ENCODE measurements around the gene LGALS4. TPM values are rescaled to one million over a fixed set of nuclear protein-coding genes. Genes with fewer than 3 reads are reported as not detected.

The LGALS4 gene
- total RNA-seq, 4 donors from 2014 or later = 1.1 to 2.7 (median 1.9) TPM

DNA sequence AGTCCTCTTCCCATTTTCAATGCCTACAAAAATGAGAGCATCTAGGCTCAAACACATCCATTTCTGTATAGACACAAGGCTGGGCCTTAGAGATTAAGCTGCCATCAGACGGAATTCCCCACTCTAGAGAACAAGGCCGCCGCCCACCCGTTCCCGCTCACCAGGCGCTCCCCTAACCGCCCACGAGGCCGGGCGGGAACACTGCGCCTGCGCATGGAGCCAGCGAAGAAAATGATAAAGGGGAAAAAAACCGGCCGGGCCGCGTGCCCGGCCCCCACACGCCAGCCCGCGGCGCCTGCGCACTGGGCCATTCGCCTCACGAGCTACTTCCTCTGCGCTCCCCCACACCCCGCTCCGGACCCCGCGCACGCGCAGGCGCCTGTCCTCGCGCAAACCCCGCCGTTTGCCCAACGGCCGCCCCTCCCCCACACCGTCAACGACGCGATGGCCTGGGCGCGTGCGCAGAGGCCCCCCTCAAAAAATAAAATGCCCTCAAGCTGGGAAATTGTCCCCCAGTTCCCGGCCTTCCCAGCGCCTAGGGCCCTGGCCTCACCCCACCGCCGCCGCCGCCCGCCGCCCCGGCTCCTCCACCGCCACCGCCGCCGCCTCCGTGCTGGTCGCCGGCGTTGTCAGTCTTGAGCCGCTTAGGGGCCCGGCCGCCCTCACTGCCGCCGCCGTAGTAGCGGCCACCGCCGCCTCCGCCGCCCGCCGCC, 36.6 kb upstream of the LGALS4 start:
- 0 to 1% methylated on average over 39 to 71 of the region's 76 CpGs for WGBS, 2 donors
- TF ChIP-seq, protein P1, sequence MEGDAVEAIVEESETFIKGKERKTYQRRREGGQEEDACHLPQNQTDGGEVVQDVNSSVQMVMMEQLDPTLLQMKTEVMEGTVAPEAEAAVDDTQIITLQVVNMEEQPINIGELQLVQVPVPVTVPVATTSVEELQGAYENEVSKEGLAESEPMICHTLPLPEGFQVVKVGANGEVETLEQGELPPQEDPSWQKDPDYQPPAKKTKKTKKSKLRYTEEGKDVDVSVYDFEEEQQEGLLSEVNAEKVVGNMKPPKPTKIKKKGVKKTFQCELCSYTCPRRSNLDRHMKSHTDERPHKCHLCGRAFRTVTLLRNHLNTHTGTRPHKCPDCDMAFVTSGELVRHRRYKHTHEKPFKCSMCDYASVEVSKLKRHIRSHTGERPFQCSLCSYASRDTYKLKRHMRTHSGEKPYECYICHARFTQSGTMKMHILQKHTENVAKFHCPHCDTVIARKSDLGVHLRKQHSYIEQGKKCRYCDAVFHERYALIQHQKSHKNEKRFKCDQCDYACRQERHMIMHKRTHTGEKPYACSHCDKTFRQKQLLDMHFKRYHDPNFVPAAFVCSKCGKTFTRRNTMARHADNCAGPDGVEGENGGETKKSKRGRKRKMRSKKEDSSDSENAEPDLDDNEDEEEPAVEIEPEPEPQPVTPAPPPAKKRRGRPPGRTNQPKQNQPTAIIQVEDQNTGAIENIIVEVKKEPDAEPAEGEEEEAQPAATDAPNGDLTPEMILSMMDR (IDR thresholded peaks at IDR 0.05) = no peak
- no peak for TF ChIP-seq POLR2A (IDR thresholded peaks at IDR 0.05)
- intact Hi-C loops (cut with DNase I; ENCODE audit: low total_unique reads) = no loop called here
- H3K4me3 ChIP-seq (ENCODE audit: low read depth, poor library complexity, severe bottlenecking) = peak overlapping the region; percentile 89
- DNase-seq (ENCODE audit: low spot score in 2 of 2) = peak; percentile 93 to 99

DNA sequence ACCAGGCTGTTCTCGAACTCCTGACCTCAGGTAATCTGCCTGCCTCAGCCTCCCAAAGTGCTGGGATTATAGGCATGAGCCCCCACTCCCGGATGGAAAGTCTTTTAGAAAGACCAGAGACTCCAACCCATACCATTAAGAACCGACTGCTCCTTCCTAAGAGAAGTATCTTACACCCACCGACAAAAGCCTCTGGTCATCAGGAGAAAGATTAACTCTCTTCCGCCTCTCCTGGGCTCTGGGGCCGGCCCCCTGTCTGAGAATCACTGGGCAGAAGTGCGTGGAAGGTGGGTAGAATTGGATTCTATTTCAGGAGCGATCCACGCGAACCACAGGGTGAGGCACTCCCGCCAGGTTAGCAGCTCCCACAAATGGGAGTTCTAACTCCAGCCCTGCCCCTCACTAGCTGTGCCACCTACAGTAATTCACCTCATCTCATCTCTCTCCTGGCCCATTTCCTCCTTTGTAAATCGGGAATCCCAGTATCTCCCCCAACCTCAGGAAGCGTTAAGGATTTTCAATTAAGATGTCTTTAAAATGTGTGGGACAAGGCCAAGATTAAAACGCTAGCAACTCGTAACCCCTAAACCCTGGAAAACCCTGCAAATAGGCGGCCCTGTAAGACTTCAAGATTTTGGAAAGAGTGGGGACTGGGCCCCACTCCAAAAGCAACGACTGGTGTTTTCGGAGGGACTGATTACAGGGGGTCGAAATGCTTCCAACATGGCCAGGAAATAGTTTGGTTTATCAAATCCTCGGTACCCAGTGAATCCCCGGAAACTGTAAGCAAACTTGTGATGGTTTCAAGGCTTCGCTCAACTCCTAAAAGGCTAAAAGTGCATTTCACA, 35.8 kb upstream of the LGALS4 start:
- 17 to 18% methylated on average over 22 of the region's 22 CpGs for WGBS, 2 donors
- DNase-seq (ENCODE audit: low spot score in 2 of 2) = no peak
- H3K4me3 ChIP-seq (ENCODE audit: low read depth, poor library complexity, severe bottlenecking) = peak overlapping the region; percentile 89

DNA sequence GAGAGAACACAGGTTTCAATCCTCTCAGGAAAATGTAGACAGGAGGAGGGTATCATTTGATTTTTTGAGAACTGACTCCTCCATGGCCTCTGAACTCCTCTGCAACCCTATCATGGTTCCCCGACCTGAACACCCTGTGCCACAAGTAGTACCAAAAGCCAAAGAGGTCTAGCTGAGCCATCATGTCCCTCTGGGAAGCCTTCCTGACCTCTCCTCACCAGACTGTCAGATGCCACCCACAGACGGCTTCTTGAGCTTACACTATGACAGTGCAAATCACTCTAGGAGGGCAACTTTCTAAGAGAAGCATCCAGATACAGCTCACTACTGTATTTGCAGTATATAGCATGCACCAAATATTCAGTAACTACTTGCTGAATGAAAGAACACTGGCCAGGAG, 33.4 kb upstream of the LGALS4 start:
- TF ChIP-seq, protein P1 (IDR thresholded peaks at IDR 0.05) = no peak
- no peak for TF ChIP-seq POLR2A (IDR thresholded peaks at IDR 0.05)
- intact Hi-C loops (cut with DNase I; ENCODE audit: low total_unique reads) = no loop called here
- WGBS, 2 donors = 69 to 85% methylated on average over 2 of the region's 2 CpGs
- no peak for DNase-seq (ENCODE audit: low spot score in 2 of 2)
- H3K4me3 ChIP-seq (ENCODE audit: low read depth, poor library complexity, severe bottlenecking) = no peak overlapping the region

More for the DNA sequence above, 35.8 kb upstream of the LGALS4 start:
- intact Hi-C loops (cut with DNase I; ENCODE audit: low total_unique reads) = no loop called here
- TF ChIP-seq, protein P1 (IDR thresholded peaks at IDR 0.05) = no peak
- no peak for TF ChIP-seq POLR2A (IDR thresholded peaks at IDR 0.05)

DNA sequence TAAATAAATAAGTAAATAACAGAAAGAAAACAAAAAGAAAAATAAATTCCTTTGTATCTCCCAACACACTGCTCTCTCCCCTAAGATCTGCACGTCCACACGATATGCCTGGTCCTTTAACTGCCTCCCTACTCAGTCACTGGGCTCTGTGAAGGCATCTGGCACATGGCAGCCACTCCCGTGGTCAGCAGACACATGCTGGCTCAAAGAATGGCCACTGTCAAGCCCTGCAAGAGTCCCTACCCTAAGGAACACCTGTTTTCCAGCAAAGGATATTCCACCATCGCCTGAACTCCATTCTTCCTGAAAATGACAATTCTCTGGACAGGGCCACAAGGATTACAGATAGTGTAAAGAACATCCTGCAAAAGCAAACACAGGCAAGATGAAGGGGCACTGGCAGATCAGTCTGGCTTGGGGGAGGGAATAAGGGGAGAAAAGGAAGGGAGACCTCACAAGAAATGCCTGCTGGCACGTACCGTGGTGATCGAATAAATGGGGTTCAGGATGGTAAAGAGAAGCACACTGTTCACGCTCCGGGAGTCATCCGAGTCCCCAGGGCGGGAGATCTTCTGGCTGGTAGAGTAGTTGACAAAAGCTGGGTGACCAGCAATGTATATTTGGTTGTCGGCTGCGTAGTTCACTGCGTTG, 32.8 kb upstream of the LGALS4 start:
- H3K4me3 ChIP-seq (ENCODE audit: low read depth, poor library complexity, severe bottlenecking) = no peak overlapping the region
- intact Hi-C loops (cut with DNase I; ENCODE audit: low total_unique reads) = no loop called here
- TF ChIP-seq POLR2A (IDR thresholded peaks at IDR 0.05) = no peak
- TF ChIP-seq, protein P1 (IDR thresholded peaks at IDR 0.05) = no peak
- 87 to 92% methylated on average over 14 of the region's 14 CpGs for WGBS, 2 donors
- no peak for DNase-seq (ENCODE audit: low spot score in 2 of 2)

DNA sequence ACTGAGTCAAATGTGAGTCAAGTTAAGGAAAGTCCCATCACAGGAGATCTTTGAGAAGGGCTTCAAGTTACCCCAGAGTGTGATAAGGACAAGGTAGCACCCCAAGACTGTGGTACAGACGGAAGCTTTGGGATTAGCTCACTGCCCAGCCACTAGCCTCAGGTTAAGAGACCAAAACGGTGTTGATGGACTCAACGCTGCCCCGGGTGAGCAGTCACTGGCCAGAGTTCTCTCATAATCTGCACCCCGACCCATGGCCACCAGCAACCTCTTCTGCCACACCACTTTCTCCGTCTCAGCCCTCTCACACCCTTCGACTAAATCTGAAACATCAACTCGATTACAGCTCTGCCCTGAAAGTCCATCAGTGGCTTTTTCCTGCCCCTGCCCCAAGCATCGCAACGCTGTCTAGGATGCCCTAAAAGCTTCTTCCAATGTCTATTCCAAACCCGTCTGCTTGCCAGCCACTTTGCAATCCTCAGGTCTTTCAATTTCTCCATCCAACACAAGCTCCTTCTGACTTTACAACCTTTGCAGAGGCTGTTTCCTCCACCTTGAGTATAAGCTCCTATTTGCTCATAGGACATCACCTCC, 31.4 kb upstream of the LGALS4 start:
- DNase-seq (ENCODE audit: low spot score in 2 of 2) = no peak
- intact Hi-C loops (cut with DNase I; ENCODE audit: low total_unique reads) = no loop called here
- H3K4me3 ChIP-seq (ENCODE audit: low read depth, poor library complexity, severe bottlenecking) = no peak overlapping the region
- 87 to 90% methylated on average over 11 of the region's 11 CpGs for WGBS, 2 donors
- TF ChIP-seq, protein P1 (IDR thresholded peaks at IDR 0.05) = no peak
- no peak for TF ChIP-seq POLR2A (IDR thresholded peaks at IDR 0.05)
